Lower lobe of right lung (tissue), 2 donors: ENCODE measurements around the gene TMEM45B. TPM values are rescaled to one million over a fixed set of nuclear protein-coding genes. Genes with fewer than 3 reads are reported as not detected.

Source experiments
- ATAC-seq, 2 donors: fragments of 200-7000 bp; cut with Tn5 transposase; one replicate each; pipeline ENCODE4 v1.9.1; 2020 to 2022; ENCODE audit warnings: mild to moderate bottlenecking in 2 of 2, moderate library complexity in 2 of 2
- DNase-seq: peaks from one replicate; pipeline ENCODE4 v3.0.0-alpha.2; 2020
- H3K27ac ChIP-seq: fragments of 200-600 bp; one replicate; pipeline ENCODE4 v1.8.0; 2022
- H3K27me3 ChIP-seq: fragments of 200-600 bp; one replicate; pipeline ENCODE4 v1.8.0; 2022; ENCODE audit warnings: low read depth
- H3K36me3 ChIP-seq: fragments of 200-600 bp; one replicate; pipeline ENCODE4 v1.8.0; 2022; ENCODE audit warnings: mild to moderate bottlenecking
- H3K4me1 ChIP-seq: fragments of 200-600 bp; one replicate; pipeline ENCODE4 v1.8.0; 2022
- H3K4me3 ChIP-seq: fragments of 200-600 bp; one replicate; pipeline ENCODE4 v1.8.0; 2022; ENCODE audit warnings: mild to moderate bottlenecking
- H3K9me3 ChIP-seq: fragments of 200-600 bp; one replicate; pipeline ENCODE4 v1.8.0; 2022
- intact Hi-C: fragments of 100-400 bp; cut with DNase I; formaldehyde crosslinking; loops from one replicate; pipeline ENCODE4 v1.11.0; 2022
- total RNA-seq: library from RNA; stranded (reverse); fragmentation: NEBNext Ultra II Directional; extraction: Animal tissue kit (Norgen Biotek cat#: 25700); gene quantifications from one replicate; pipeline ENCODE4 v1.2.1, GENCODE V29; 2021
- TF ChIP-seq, protein P1 (sequence below): fragments of 200-600 bp; IDR thresholded peaks from one replicate; pipeline ENCODE4 v1.8.0; 2022; ENCODE audit warnings: antibody characterized with exemption, mild to moderate bottlenecking
- donor health status: DM: no; HTN: yes; CAD: no; lungs with severe emphysema.

TMEM45B gene
- total RNA-seq, 1 donor from 2014 or later: 13.8 TPM

GRCh38 chr11:129880311-129880710, 64.7 kb downstream of the TMEM45B start:
- Histone ChIP-seq H3K27ac (no peak overlapping the region), H3K9me3 (no peaks in the 10 kb centered on the region), H3K4me1 (no peaks in the 10 kb centered on the region), H3K27me3 (no peaks in the 10 kb centered on the region), H3K36me3 (peaks cover 100% of the 10 kb centered on the region), H3K4me3 (no peak overlapping the region)
- ATAC-seq (no peak), DNase-seq (no peak)
- intact Hi-C loops: no loop called here
- TF ChIP-seq, protein P1, sequence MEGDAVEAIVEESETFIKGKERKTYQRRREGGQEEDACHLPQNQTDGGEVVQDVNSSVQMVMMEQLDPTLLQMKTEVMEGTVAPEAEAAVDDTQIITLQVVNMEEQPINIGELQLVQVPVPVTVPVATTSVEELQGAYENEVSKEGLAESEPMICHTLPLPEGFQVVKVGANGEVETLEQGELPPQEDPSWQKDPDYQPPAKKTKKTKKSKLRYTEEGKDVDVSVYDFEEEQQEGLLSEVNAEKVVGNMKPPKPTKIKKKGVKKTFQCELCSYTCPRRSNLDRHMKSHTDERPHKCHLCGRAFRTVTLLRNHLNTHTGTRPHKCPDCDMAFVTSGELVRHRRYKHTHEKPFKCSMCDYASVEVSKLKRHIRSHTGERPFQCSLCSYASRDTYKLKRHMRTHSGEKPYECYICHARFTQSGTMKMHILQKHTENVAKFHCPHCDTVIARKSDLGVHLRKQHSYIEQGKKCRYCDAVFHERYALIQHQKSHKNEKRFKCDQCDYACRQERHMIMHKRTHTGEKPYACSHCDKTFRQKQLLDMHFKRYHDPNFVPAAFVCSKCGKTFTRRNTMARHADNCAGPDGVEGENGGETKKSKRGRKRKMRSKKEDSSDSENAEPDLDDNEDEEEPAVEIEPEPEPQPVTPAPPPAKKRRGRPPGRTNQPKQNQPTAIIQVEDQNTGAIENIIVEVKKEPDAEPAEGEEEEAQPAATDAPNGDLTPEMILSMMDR: no peak

GRCh38 chr11:129881570-129882170, 66.0 kb downstream of the TMEM45B start:
- Histone ChIP-seq H3K9me3 (no peaks in the 10 kb centered on the region), H3K4me3 (no peak overlapping the region), H3K4me1 (no peaks in the 10 kb centered on the region), H3K27me3 (no peaks in the 10 kb centered on the region), H3K27ac (no peak overlapping the region), H3K36me3 (peaks cover 100% of the 10 kb centered on the region)
- ATAC-seq (peak in 1 of 2 donors; percentile 45), DNase-seq (no peak)
- TF ChIP-seq, protein P1: peak; percentile 39
- intact Hi-C loops: no loop called here

GRCh38 chr11:129884581-129884980, 68.9 kb downstream of the TMEM45B start:
- H3K4me3 ChIP-seq: no peak overlapping the region
- DNase-seq (no peak), ATAC-seq (no peak)
- TF ChIP-seq, protein P1: no peak
- no peaks in the 10 kb centered on the region for H3K4me1 ChIP-seq
- H3K27ac ChIP-seq: no peak overlapping the region
- H3K9me3 ChIP-seq: no peaks in the 10 kb centered on the region
- intact Hi-C loops: no loop called here
- peaks cover 100% of the 10 kb centered on the region for H3K36me3 ChIP-seq
- no peaks in the 10 kb centered on the region for H3K27me3 ChIP-seq

- no peaks in the 10 kb centered on the region for H3K9me3 ChIP-seq
- TF ChIP-seq, protein P1: no peak
- H3K4me1 ChIP-seq: no peaks in the 10 kb centered on the region
- intact Hi-C loops: no loop called here
- DNase-seq: no peak
- no peaks in the 10 kb centered on the region for H3K27me3 ChIP-seq
- no peak overlapping the region for H3K4me3 ChIP-seq
- ATAC-seq: no peak
- H3K27ac ChIP-seq: no peak overlapping the region
- peaks cover 99% of the 10 kb centered on the region for H3K36me3 ChIP-seq
Observed at GRCh38 chr11:129885381-129885780, 69.7 kb downstream of the TMEM45B start.

- H3K9me3 ChIP-seq: no peaks in the 10 kb centered on the region
Observed at GRCh38 chr11:129888451-129888850, 72.8 kb downstream of the TMEM45B start.

More at GRCh38 chr11:129888451-129888850, 72.8 kb downstream of the TMEM45B start:
- intact Hi-C loops: no loop called here
- no peak for ATAC-seq
- no peak overlapping the region for H3K27ac ChIP-seq
- H3K27me3 ChIP-seq: no peaks in the 10 kb centered on the region
- TF ChIP-seq, protein P1: no peak
- peaks cover 95% of the 10 kb centered on the region for H3K36me3 ChIP-seq
- no peaks in the 10 kb centered on the region for H3K4me1 ChIP-seq
- H3K4me3 ChIP-seq: no peak overlapping the region
- no peak for DNase-seq
